HepG2 (cell line): ENCODE measurements around the gene SLC25A10. TPM values are rescaled to one million over a fixed set of nuclear protein-coding genes. Genes with fewer than 3 reads are reported as not detected.

ENCODE experiments used
- AGO2 ChIP-seq: fragments of 200-400 bp; formaldehyde crosslinking; optimal IDR thresholded peaks from 2 replicates; pipeline ENCODE3; 2017; ENCODE audit warnings: mild to moderate bottlenecking, low read depth, low read length, moderate library complexity
- ATF4 ChIP-seq, 2 experiments: fragments of 450-650 bp in 1 of 2; sonication (generic) in 1 of 2; formaldehyde crosslinking; IDR thresholded peaks; 2 replicates each; pipeline versions ENCODE4 v1.5.0 to v1.8.0; 2020 to 2022; ENCODE audit warnings: mild to moderate bottlenecking in 1 of 2, missing genetic modification reagents in 1 of 2
- E2F1 ChIP-seq: sonication (generic); formaldehyde crosslinking; IDR thresholded peaks from 2 replicates; pipeline ENCODE4 v1.5.0; 2020; ENCODE audit warnings: missing genetic modification reagents
- FOXJ3 ChIP-seq: sonication (generic); formaldehyde crosslinking; IDR thresholded peaks from 2 replicates; pipeline ENCODE4 v1.4.0; 2020; ENCODE audit warnings: missing genetic modification reagents, mild to moderate bottlenecking, borderline replicate concordance
- GABPA ChIP-seq, 2 experiments: IDR thresholded peaks; 2 replicates each; pipeline ENCODE4 v1.6.1; 2011 to 2016; ENCODE audit warnings: low read depth in 2 of 2, low read length in 1 of 2, missing biosample characterization in 1 of 2, missing genetic modification characterization in 1 of 2
- HMG20B ChIP-seq: conservative IDR thresholded peaks from 2 replicates; pipeline ENCODE4 v1.6.1; 2016; ENCODE audit warnings: missing genetic modification reagents, missing compliant biosample characterization
- KAT7 ChIP-seq: IDR thresholded peaks from 2 replicates; pipeline ENCODE4 v1.6.1; 2018; ENCODE audit warnings: borderline replicate concordance, missing compliant biosample characterization
- POLR2AphosphoS2 ChIP-seq: IDR thresholded peaks from 2 replicates; pipeline ENCODE4 v1.6.1; 2011; ENCODE audit warnings: low read depth, low read length, improper control_type of control experiment
- TAF15 ChIP-seq: fragments of 200-400 bp; formaldehyde crosslinking; IDR thresholded peaks from one replicate; pipeline ENCODE4 v1.6.1; 2018; ENCODE audit warnings: mild to moderate bottlenecking, low read depth, low read length; ENCODE audit not compliant: poor library complexity, severe bottlenecking
- THAP9 ChIP-seq: sonication (generic); formaldehyde crosslinking; IDR thresholded peaks from 2 replicates; pipeline ENCODE4; 2020; ENCODE audit warnings: missing genetic modification reagents, mild to moderate bottlenecking, borderline replicate concordance
- ZBTB3 ChIP-seq: sonication (generic); formaldehyde crosslinking; IDR thresholded peaks from 2 replicates; pipeline ENCODE4 v1.4.0; 2020; ENCODE audit warnings: low read depth, mild to moderate bottlenecking, moderate library complexity, missing genetic modification reagents, borderline replicate concordance
- ZFY ChIP-seq: sonication (generic); formaldehyde crosslinking; IDR thresholded peaks from 2 replicates; pipeline ENCODE4 v1.4.0; 2020; ENCODE audit warnings: missing genetic modification reagents
- ZKSCAN1 ChIP-seq: fragments of 150-350 bp; IDR thresholded peaks from 2 replicates; pipeline ENCODE4 v1.6.1; 2014; ENCODE audit warnings: low read length
- ZNF263 ChIP-seq: sonication (generic); formaldehyde crosslinking; IDR thresholded peaks from 2 replicates; pipeline ENCODE4 v1.4.0; 2020; ENCODE audit warnings: missing genetic modification reagents
- ZNF326 ChIP-seq: sonication (generic); formaldehyde crosslinking; IDR thresholded peaks from 2 replicates; pipeline ENCODE4 v1.4.0; 2020; ENCODE audit warnings: missing genetic modification reagents, borderline replicate concordance
- ZNF333 ChIP-seq: sonication (generic); formaldehyde crosslinking; IDR thresholded peaks from 2 replicates; pipeline ENCODE4 v1.4.0; 2020; ENCODE audit warnings: mild to moderate bottlenecking, missing genetic modification reagents, borderline replicate concordance
- ZNF350 ChIP-seq: sonication (generic); formaldehyde crosslinking; IDR thresholded peaks from 2 replicates; pipeline ENCODE4 v1.4.0; 2020; ENCODE audit warnings: mild to moderate bottlenecking, low read depth, missing genetic modification reagents, borderline replicate concordance
- ZNF367 ChIP-seq: sonication (generic); formaldehyde crosslinking; IDR thresholded peaks from 2 replicates; pipeline ENCODE4 v1.4.0; 2020; ENCODE audit warnings: missing genetic modification reagents, borderline replicate concordance
- ZNF614 ChIP-seq: IDR thresholded peaks from 2 replicates; pipeline ENCODE4 v1.6.1; 2018; ENCODE audit warnings: missing biosample characterization, missing genetic modification reagents, inconsistent platforms, borderline replicate concordance
- ZNF788 ChIP-seq: sonication (generic); formaldehyde crosslinking; IDR thresholded peaks from 2 replicates; pipeline ENCODE4 v1.5.0; 2020; ENCODE audit warnings: mild to moderate bottlenecking, missing genetic modification reagents, borderline replicate concordance
- ZUFSP ChIP-seq: sonication (generic); formaldehyde crosslinking; IDR thresholded peaks from 2 replicates; pipeline ENCODE4 v1.9.0; 2021; ENCODE audit warnings: missing genetic modification reagents, mild to moderate bottlenecking, borderline replicate concordance
- polyA plus RNA-seq, 8 experiments: library from polyadenylated mRNA; depleted of rRNA in 3 of 8; stranded (reverse) in 7 of 8; unstranded in 1 of 8; fragments of >200 nt; fragmentation: Illumina TruSeq in 4 of 8; extraction: Trizol in 4 of 8; gene quantifications; 2 replicates each; pipeline versions ENCODE4 v1.2.1 to v1.2.3, GENCODE V29; 2011 to 2016; ENCODE audit warnings: low read depth in 4 of 8, missing spikeins in 1 of 8, mixed read lengths in 1 of 8; ENCODE audit not compliant: insufficient read depth in 1 of 8
- total RNA-seq, 5 experiments: library from RNA; depleted of rRNA; stranded (reverse); fragments of >200 nt; fragmentation: Illumina TruSeq; extraction: Trizol; gene quantifications; 2 replicates each; pipeline ENCODE4 v1.2.3, GENCODE V29; 2016; ENCODE audit warnings: low read depth in 1 of 5

SLC25A10 gene
- total and polyA plus RNA-seq, 2 of the 13 experiments (the other 11 are each of a cell fraction or from before 2014, with no cell fraction given) = 46.5 to 140 TPM

GRCh38 chr17:81713556-81714411 lies 1.7 kb downstream of the SLC25A10 start (continued):
- TF ChIP-seq ZNF614 (no peak), ZBTB3 (CRISPR knock-in tag) (no peak; the same call in 1 of the 2 replicates), TAF15 (peak; percentile 19), ZFY (CRISPR knock-in tag) (peak; percentile 90), THAP9 (CRISPR knock-in tag) (peak; percentile 78), ZNF333 (CRISPR knock-in tag) (peak; percentile 7; the same call in 1 of the 2 replicates), POLR2AphosphoS2 (peak; percentile 13; the same call in 1 of the 2 replicates), KAT7 (CRISPR knock-in tag) (peak; percentile 88; the same call in 1 of the 2 replicates), AGO2 (peak; percentile 94), ZNF326 (CRISPR knock-in tag) (no peak), ZUFSP (CRISPR knock-in tag) (no peak), E2F1 (peak; percentile 70), ZNF263 (CRISPR knock-in tag) (peak; percentile 98), ZNF788 (CRISPR knock-in tag) (peak; percentile 73), HMG20B (CRISPR knock-in tag) (peak; percentile 22), ZNF367 (CRISPR knock-in tag) (no peak; the same call in 1 of the 2 replicates), ATF4 (CRISPR knock-in tag; IDR thresholded peaks at IDR 0.05) (peak in 1 of 2 experiments; percentile 49; a peak in 1 of 4 replicates), ZNF350 (CRISPR knock-in tag) (peak; percentile 94), ZKSCAN1 (no peak), GABPA (IDR thresholded peaks at IDR 0.05; ENCODE audit: low read depth, low read length) (no peak), GABPA (CRISPR knock-in tag; IDR thresholded peaks at IDR 0.05; ENCODE audit: low read depth) (peak; percentile 83), FOXJ3 (CRISPR knock-in tag) (no peak)
